HepG2 (cell line): ENCODE measurements around the gene PP2D1. TPM values are rescaled to one million over a fixed set of nuclear protein-coding genes. Genes with fewer than 3 reads are reported as not detected.

Source experiments
- ATAC-seq: fragments of 200-7000 bp; cut with Tn5 transposase; 3 replicates; pipeline ENCODE4 v1.9.1; 2020; ENCODE audit warnings: mild to moderate bottlenecking, moderate library complexity
- BruUV-seq: library from RNA; stranded (reverse); fragments of 400-500 nt; replicated peaks from 2 replicates; lab custom pipeline; 2021; lab: Mats Ljungman, UMichigan
- CTCF ChIA-PET: fragments of 300-600 bp; formaldehyde crosslinking; extraction: SDS; loops from one replicate; lab custom pipeline; 2021; ENCODE audit warnings: low total read pairs, inconsistent platforms, low intra/inter-chr PET ratio; lab: Yijun Ruan, JAX
- POLR2A ChIA-PET: fragments of 350-600 bp; sonication (Branson Sonifier 250); formaldehyde crosslinking; loops from one replicate; lab custom pipeline; 2020; ENCODE audit warnings: antibody characterized with exemption, inconsistent platforms; lab: Yijun Ruan, JAX
- DNase-seq: peaks from one replicate; pipeline ENCODE4 v3.0.0-alpha.2; 2015; ENCODE audit warnings: low spot score
- FAIRE-seq: peaks from 3 replicates; lab custom pipeline; 2011; peaks lifted over from hg19 to GRCh38; lab: Jason Lieb, UNC
- H2AFZ ChIP-seq: one replicate; pipeline ENCODE4 v1.6.1; 2011; ENCODE audit warnings: low read length, inconsistent platforms
- H3K27ac ChIP-seq: fragments of 300-600 bp; 3 replicates; pipeline ENCODE4 v1.8.0; 2011; ENCODE audit warnings: mixed run types, mild to moderate bottlenecking, mixed read lengths, low read length, inconsistent platforms; ENCODE audit not compliant: insufficient read depth; ENCODE audit errors: extremely low read length
- H3K27me3 ChIP-seq, 2 experiments: fragments of 200-600 bp in 1 of 2; 2 replicates in 1 of 2; 3 replicates in 1 of 2; pipeline versions ENCODE4 v1.6.0 to v1.8.0; 2011; ENCODE audit warnings: low read length in 2 of 2, mild to moderate bottlenecking in 2 of 2, moderate library complexity in 2 of 2, inconsistent platforms in 1 of 2; ENCODE audit not compliant: insufficient read depth in 2 of 2, control insufficient read depth in 1 of 2
- H3K36me3 ChIP-seq, 2 experiments: fragments of 200-600 bp in 1 of 2; replicated peaks in 1 of 2; 2 replicates in 1 of 2; 3 replicates in 1 of 2; pipeline versions ENCODE4 v1.5.1 to v1.8.0; 2011; ENCODE audit warnings: low read length in 2 of 2, inconsistent platforms in 1 of 2; ENCODE audit not compliant: insufficient read depth in 2 of 2, control insufficient read depth in 1 of 2
- H3K4me1 ChIP-seq: 2 replicates; pipeline ENCODE4 v1.5.1; 2012; ENCODE audit warnings: low read length, inconsistent platforms; ENCODE audit not compliant: insufficient read depth
- H3K4me2 ChIP-seq: 2 replicates; pipeline ENCODE4 v1.6.0; 2011; ENCODE audit warnings: low read depth, low read length, inconsistent platforms
- H3K4me3 ChIP-seq, 3 experiments: fragments of 200-600 bp in 1 of 3; sonication (generic), shearing (Covaris generic) in 1 of 3; replicated peaks in 1 of 3; 2 replicates each; pipeline ENCODE4 v1.5.1; 2011 to 2016; ENCODE audit warnings: low read length in 3 of 3, inconsistent platforms in 2 of 3, low read depth in 2 of 3, mild to moderate bottlenecking in 2 of 3, control low read depth in 1 of 3, mixed read lengths in 1 of 3; ENCODE audit not compliant: insufficient read depth in 1 of 3
- H3K79me2 ChIP-seq: one replicate; pipeline ENCODE4 v1.6.1; 2011; ENCODE audit warnings: low read length, inconsistent platforms; ENCODE audit not compliant: insufficient read depth
- H3K9ac ChIP-seq: 2 replicates; pipeline ENCODE4 v1.6.0; 2011; ENCODE audit warnings: mild to moderate bottlenecking, low read depth, low read length, inconsistent platforms; ENCODE audit not compliant: insufficient read depth
- H3K9me3 ChIP-seq: 2 replicates; pipeline ENCODE4 v1.5.1; 2012; ENCODE audit warnings: mild to moderate bottlenecking, low read length
- H4K20me1 ChIP-seq: 2 replicates; pipeline ENCODE4 v1.6.0; 2011; ENCODE audit warnings: inconsistent platforms, mild to moderate bottlenecking, low read length, moderate library complexity; ENCODE audit not compliant: insufficient read depth
- ATF7-NPFF ChIP-seq: sonication (generic); formaldehyde crosslinking; IDR thresholded peaks from 2 replicates; pipeline ENCODE4 v1.8.1; 2023; ENCODE audit warnings: mild to moderate bottlenecking, low read depth, missing genetic modification reagents, moderate library complexity
- GTF3A ChIP-seq: sonication (generic); formaldehyde crosslinking; conservative IDR thresholded peaks from 2 replicates; pipeline ENCODE4 v1.4.0; 2020; ENCODE audit warnings: mild to moderate bottlenecking, missing genetic modification reagents
- HNF4A ChIP-seq: sonication (generic); formaldehyde crosslinking; IDR thresholded peaks from 2 replicates; pipeline ENCODE4 v1.4.0; 2020; ENCODE audit warnings: missing genetic modification reagents
- MAFG ChIP-seq: sonication (generic); formaldehyde crosslinking; IDR thresholded peaks from 2 replicates; pipeline ENCODE4 v1.5.1; 2020; ENCODE audit warnings: mild to moderate bottlenecking, missing genetic modification reagents
- RELA ChIP-seq: sonication (generic); formaldehyde crosslinking; IDR thresholded peaks from 2 replicates; pipeline ENCODE4 v1.4.0; 2020; ENCODE audit warnings: missing genetic modification reagents
- ZBTB38 ChIP-seq: sonication (generic); formaldehyde crosslinking; IDR thresholded peaks from 2 replicates; pipeline ENCODE4 v1.5.1; 2020; ENCODE audit warnings: mild to moderate bottlenecking, missing genetic modification reagents
- ZKSCAN1 ChIP-seq: fragments of 150-350 bp; IDR thresholded peaks from 2 replicates; pipeline ENCODE4 v1.6.1; 2014; ENCODE audit warnings: low read length
- ZNF180 ChIP-seq: sonication (generic); formaldehyde crosslinking; IDR thresholded peaks from 2 replicates; pipeline ENCODE4 v1.4.0; 2020; ENCODE audit warnings: low read depth, missing genetic modification reagents, borderline replicate concordance
- ZNF280D ChIP-seq: sonication (generic); formaldehyde crosslinking; IDR thresholded peaks from 2 replicates; pipeline ENCODE4 v1.5.1; 2020; ENCODE audit warnings: mild to moderate bottlenecking, missing genetic modification reagents
- ZNF513 ChIP-seq: sonication (generic); formaldehyde crosslinking; conservative IDR thresholded peaks from 2 replicates; pipeline ENCODE4 v1.5.0; 2020; ENCODE audit warnings: missing genetic modification reagents
- WGBS: methylation state at CpG from one replicate; pipeline ENCODE4 v1.1.6; 2017; ENCODE audit warnings: low lambda C conversion rate; 5-methylcytosine and 5-hydroxymethylcytosine counted together
- in situ Hi-C: cut with HindIII; loops from 2 replicates; pipeline ENCODE4 v1.10.0; 2017; ENCODE audit warnings: low pct_unique_long_range_greater_than_20kb; ENCODE audit not compliant: extremely low pct_ligation_motif_present
- intact Hi-C: fragments of 100-400 bp; cut with micrococcal nuclease; formaldehyde crosslinking; loops from one replicate; pipeline ENCODE4 v1.10.0; 2022; ENCODE audit not compliant: unreplicated experiment
- polyA plus RNA-seq, 8 experiments: library from polyadenylated mRNA; depleted of rRNA in 3 of 8; stranded (reverse) in 7 of 8; unstranded in 1 of 8; fragments of >200 nt; fragmentation: Illumina TruSeq in 4 of 8; extraction: Trizol in 4 of 8; gene quantifications; 2 replicates each; pipeline versions ENCODE4 v1.2.1 to v1.2.3, GENCODE V29; 2011 to 2016; ENCODE audit warnings: low read depth in 4 of 8, missing spikeins in 1 of 8, mixed read lengths in 1 of 8; ENCODE audit not compliant: insufficient read depth in 1 of 8
- total RNA-seq, 5 experiments: library from RNA; depleted of rRNA; stranded (reverse); fragments of >200 nt; fragmentation: Illumina TruSeq; extraction: Trizol; gene quantifications; 2 replicates each; pipeline ENCODE4 v1.2.3, GENCODE V29; 2016; ENCODE audit warnings: low read depth in 1 of 5
- TF ChIP-seq, protein P1 (sequence below): sonication (generic); formaldehyde crosslinking; IDR thresholded peaks from 2 replicates; pipeline ENCODE4 v1.5.1; 2020; ENCODE audit warnings: missing genetic modification reagents, mild to moderate bottlenecking, borderline replicate concordance

PP2D1 gene
- total and polyA plus RNA-seq, 2 of the 13 experiments (the other 11 are each of a cell fraction or from before 2014, with no cell fraction given) = not detected

DNA sequence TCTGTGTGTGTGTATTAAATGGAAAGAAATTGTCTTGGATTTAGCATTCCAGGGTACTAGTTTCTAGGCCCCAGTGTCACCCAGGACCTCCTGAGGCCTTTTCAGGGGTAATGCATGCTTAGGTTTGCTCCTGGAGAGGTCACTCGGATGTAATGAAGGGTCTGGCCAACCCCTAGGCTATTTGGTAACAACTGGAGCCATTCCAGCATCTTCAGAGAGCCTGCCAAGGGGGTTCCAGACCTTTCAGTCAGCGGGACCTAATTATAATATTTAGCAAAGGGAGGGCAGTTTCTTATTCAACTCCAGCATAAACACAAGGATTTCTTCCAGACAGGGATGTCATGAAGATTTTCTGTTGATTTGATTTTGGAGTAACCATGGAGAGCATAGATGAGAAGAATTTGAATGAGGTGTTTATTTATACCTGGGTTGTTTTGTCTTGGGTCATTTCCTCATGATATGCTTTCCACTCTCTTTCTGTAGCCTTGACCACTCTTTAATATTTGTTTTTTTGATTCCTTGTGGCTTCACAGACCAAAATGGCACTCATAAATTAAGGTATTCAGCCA is 45.6 kb upstream of the PP2D1 start:
- Histone ChIP-seq H2AFZ (no peak overlapping the region), H3K9me3 (no peaks in the 10 kb centered on the region), H3K79me2 (no peaks in the 10 kb centered on the region), H3K4me2 (no peak overlapping the region), H4K20me1 (no peaks in the 10 kb centered on the region), H3K4me1 (no peaks in the 10 kb centered on the region; the same call in 1 of the 2 replicates), H3K36me3 (no peaks in the 10 kb centered on the region), H3K9ac (no peak overlapping the region), H3K27ac (no peak overlapping the region), H3K27me3 (no peaks in the 10 kb centered on the region), H3K4me3 (no peak overlapping the region)
- ATAC-seq (no peak), DNase-seq (no peak), FAIRE-seq (no peak)
- BruUV-seq = no TSS peak
- in situ Hi-C loops = no loop called here
- CTCF ChIA-PET = no interaction called here
- no peak for TF ChIP-seq ZNF280D (CRISPR knock-in tag)
- TF ChIP-seq GTF3A = no peak
- TF ChIP-seq HNF4A (CRISPR knock-in tag) = no peak
- no peak for TF ChIP-seq ZBTB38
- TF ChIP-seq ZNF180 (CRISPR knock-in tag) = no peak
- no peak for TF ChIP-seq ZNF513 (CRISPR knock-in tag)
- no peak for TF ChIP-seq ZKSCAN1
- TF ChIP-seq ATF7-NPFF (CRISPR knock-in tag) = no peak
- TF ChIP-seq, protein P1, sequence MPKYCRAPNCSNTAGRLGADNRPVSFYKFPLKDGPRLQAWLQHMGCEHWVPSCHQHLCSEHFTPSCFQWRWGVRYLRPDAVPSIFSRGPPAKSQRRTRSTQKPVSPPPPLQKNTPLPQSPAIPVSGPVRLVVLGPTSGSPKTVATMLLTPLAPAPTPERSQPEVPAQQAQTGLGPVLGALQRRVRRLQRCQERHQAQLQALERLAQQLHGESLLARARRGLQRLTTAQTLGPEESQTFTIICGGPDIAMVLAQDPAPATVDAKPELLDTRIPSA = no peak
- TF ChIP-seq MAFG (CRISPR knock-in tag) = no peak
- no peak for TF ChIP-seq RELA
- intact Hi-C loops = no loop called here
- POLR2A ChIA-PET = no interaction called here
- 27% methylated on average over 2 of the region's 2 CpGs for WGBS
